Aorta (tissue), 5 donors: ENCODE results near the gene MEX3B. TPM values are rescaled to one million over a fixed set of nuclear protein-coding genes. Genes with fewer than 3 reads are reported as not detected.
"Not testable (repeated sequence)": the region's sequence is repeated elsewhere in the genome, so short reads cannot be mapped to it uniquely, and the experiment has no call there.

Experiments
- ATAC-seq: fragments of 200-7000 bp; cut with Tn5 transposase; one replicate; pipeline ENCODE4 v1.9.1; 2022; ENCODE audit warnings: moderate library complexity; ENCODE audit not compliant: low FRiP score
- DNase-seq, 2 donors: peaks; one replicate each; pipeline ENCODE4 v3.0.0-alpha.2; 2020
- H3K27ac ChIP-seq, 2 donors: one replicate each; pipeline ENCODE4 v1.5.1; 2013; ENCODE audit warnings: low read length in 2 of 2, mild to moderate bottlenecking in 2 of 2, moderate library complexity in 2 of 2, control low read depth in 1 of 2, inconsistent platforms in 1 of 2, low read depth in 1 of 2
- H3K27me3 ChIP-seq, 2 donors: one replicate each; pipeline ENCODE4 v1.6.1; 2013; ENCODE audit warnings: control low read depth in 1 of 2, low read length in 1 of 2, mild to moderate bottlenecking in 1 of 2, moderate library complexity in 1 of 2; ENCODE audit not compliant: insufficient read depth in 2 of 2, control insufficient read depth in 1 of 2
- H3K36me3 ChIP-seq, 2 donors: one replicate each; pipeline ENCODE4 v1.6.1; 2013; ENCODE audit warnings: control low read depth in 1 of 2, low read length in 1 of 2, mild to moderate bottlenecking in 1 of 2; ENCODE audit not compliant: insufficient read depth in 2 of 2, control insufficient read depth in 1 of 2
- H3K4me1 ChIP-seq, 2 donors: one replicate each; pipeline ENCODE4 v1.6.1; 2013; ENCODE audit warnings: low read length in 2 of 2, control low read depth in 1 of 2, mild to moderate bottlenecking in 1 of 2, moderate library complexity in 1 of 2; ENCODE audit not compliant: insufficient read depth in 2 of 2, control insufficient read depth in 1 of 2
- H3K4me3 ChIP-seq, 2 donors: one replicate each; pipeline ENCODE4 v1.5.1; 2013; ENCODE audit warnings: low read length in 2 of 2, control low read depth in 1 of 2, mild to moderate bottlenecking in 1 of 2
- H3K9me3 ChIP-seq: one replicate; pipeline ENCODE4 v1.6.1; 2013; ENCODE audit warnings: mild to moderate bottlenecking, low read length; ENCODE audit not compliant: control insufficient read depth
- WGBS, 2 donors: extraction: QIAGEN DNeasy Blood & Tissue Kit; methylation state at CpG; one replicate each; pipeline ENCODE4 v1.1.7; 2013; 5-methylcytosine and 5-hydroxymethylcytosine counted together
- intact Hi-C, 2 donors: fragments of 100-400 bp; cut with DNase I; formaldehyde crosslinking; loops; one replicate each; pipeline versions ENCODE4 v1.14.2 to v1.15.0; 2022
- polyA plus RNA-seq, 2 donors: library from polyadenylated mRNA; stranded (reverse); fragments of 200-250 nt; gene quantifications; one replicate each; pipeline ENCODE4 v1.2.3, GENCODE V29; 2013
- total RNA-seq, 2 donors: library from RNA; stranded (reverse); fragmentation: NEBNext Ultra II Directional; extraction: Animal tissue kit (Norgen Biotek cat#: 25700); gene quantifications; one replicate each; pipeline ENCODE4 v1.2.1, GENCODE V29; 2021
- donor health status: healthy with polysubstance abuse.
- donor health status: Bipolar disorder and iron deficiency.
- donor health status: DM: no; HTN: no; CAD: no.
- donor health status: DM: no; HTN: no; CAD: no.
- donor health status: DM: yes; HTN: yes; CAD: no.

The MEX3B gene
- total and polyA plus RNA-seq, 4 donors, result 1.2 to 2.9 (median 1.5) TPM

GRCh38 chr15:82028163-82028562 is 17.7 kb downstream of the MEX3B start:
- DNase-seq, H3K27me3 ChIP-seq, H3K36me3 ChIP-seq, H3K4me3 ChIP-seq, H3K27ac ChIP-seq, intact Hi-C loops, ATAC-seq, H3K4me1 ChIP-seq, H3K9me3 ChIP-seq: not testable (repeated sequence)
- WGBS, 2 donors, result 78% methylated on average over 5 of the region's 5 CpGs

- Histone ChIP-seq H3K4me3 (no peak overlapping the region), H3K9me3 (no peaks in the 10 kb centered on the region), H3K27ac (no peak overlapping the region), H3K36me3 (no peaks in the 10 kb centered on the region), H3K27me3 (no peaks in the 10 kb centered on the region), H3K4me1 (no peaks in the 10 kb centered on the region)
- DNase-seq (no peak), ATAC-seq (no peak)
- intact Hi-C loops, result no loop called here
- WGBS, 2 donors, result 37 to 57% methylated on average over 1 of the region's 1 CpG
These were observed 23.8 kb downstream of the MEX3B start for GRCh38 chr15:82021992-82022391.

- no peak overlapping the region for H3K27ac ChIP-seq
- ATAC-seq (no peak), DNase-seq (no peak)
- H3K27me3 ChIP-seq, result no peaks in the 10 kb centered on the region
- intact Hi-C loops, result no loop called here
- no peak overlapping the region for H3K4me3 ChIP-seq
- no peaks in the 10 kb centered on the region for H3K9me3 ChIP-seq
- H3K36me3 ChIP-seq, result no peaks in the 10 kb centered on the region
- H3K4me1 ChIP-seq, result no peaks in the 10 kb centered on the region
- 92 to 93% methylated on average over 3 of the region's 3 CpGs for WGBS, 2 donors
These were observed 25.0 kb downstream of the MEX3B start for GRCh38 chr15:82020625-82021394.

- no peaks in the 10 kb centered on the region for H3K27me3 ChIP-seq
- intact Hi-C loops, result no loop called here
- H3K4me1 ChIP-seq, result no peaks in the 10 kb centered on the region
- DNase-seq, result no peak
- H3K27ac ChIP-seq, result no peak overlapping the region
- no peaks in the 10 kb centered on the region for H3K36me3 ChIP-seq
- no peaks in the 10 kb centered on the region for H3K9me3 ChIP-seq
- no peak for ATAC-seq
- WGBS, 2 donors, result 89 to 97% methylated on average over 4 of the region's 4 CpGs
- H3K4me3 ChIP-seq, result no peak overlapping the region
These were observed 27.6 kb downstream of the MEX3B start for GRCh38 chr15:82018201-82018600.

DNA sequence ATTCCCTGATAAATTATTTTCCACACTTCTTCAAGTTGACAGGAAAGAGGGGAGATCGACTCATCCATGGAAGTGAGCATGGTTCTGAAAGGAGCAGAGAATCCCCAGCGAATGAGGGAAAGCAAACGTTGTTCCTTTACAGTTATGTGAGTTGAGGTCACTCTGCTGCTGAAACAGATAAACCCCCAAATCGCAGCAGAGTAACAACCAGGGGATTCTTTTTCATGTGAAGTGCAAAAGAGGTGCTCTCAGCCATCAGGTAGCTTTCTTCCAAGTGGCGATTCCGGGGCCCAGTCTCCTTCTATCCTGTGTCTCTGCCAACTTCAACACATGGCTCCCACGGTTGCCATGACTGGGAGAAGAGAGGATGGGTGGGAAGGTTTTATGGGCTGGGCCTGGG is 28.2 kb downstream of the MEX3B start:
- Histone ChIP-seq H3K4me1 (no peaks in the 10 kb centered on the region), H3K4me3 (no peak overlapping the region), H3K36me3 (no peaks in the 10 kb centered on the region), H3K27me3 (no peaks in the 10 kb centered on the region), H3K27ac (no peak overlapping the region), H3K9me3 (no peaks in the 10 kb centered on the region)
- 72 to 79% methylated on average over 7 of the region's 7 CpGs for WGBS, 2 donors
- intact Hi-C loops, result no loop called here
- DNase-seq (no peak), ATAC-seq (no peak)

GRCh38 chr15:82014989-82015388 is 30.8 kb downstream of the MEX3B start:
- no peak overlapping the region for H3K27ac ChIP-seq
- no peaks in the 10 kb centered on the region for H3K27me3 ChIP-seq
- no peak for ATAC-seq
- H3K4me3 ChIP-seq, result no peak overlapping the region
- intact Hi-C loops, result no loop called here
- no peaks in the 10 kb centered on the region for H3K9me3 ChIP-seq
- H3K4me1 ChIP-seq, result no peaks in the 10 kb centered on the region
- no peak for DNase-seq
- WGBS, 2 donors, result 77% methylated on average over 3 of the region's 3 CpGs
- H3K36me3 ChIP-seq, result no peaks in the 10 kb centered on the region

DNA sequence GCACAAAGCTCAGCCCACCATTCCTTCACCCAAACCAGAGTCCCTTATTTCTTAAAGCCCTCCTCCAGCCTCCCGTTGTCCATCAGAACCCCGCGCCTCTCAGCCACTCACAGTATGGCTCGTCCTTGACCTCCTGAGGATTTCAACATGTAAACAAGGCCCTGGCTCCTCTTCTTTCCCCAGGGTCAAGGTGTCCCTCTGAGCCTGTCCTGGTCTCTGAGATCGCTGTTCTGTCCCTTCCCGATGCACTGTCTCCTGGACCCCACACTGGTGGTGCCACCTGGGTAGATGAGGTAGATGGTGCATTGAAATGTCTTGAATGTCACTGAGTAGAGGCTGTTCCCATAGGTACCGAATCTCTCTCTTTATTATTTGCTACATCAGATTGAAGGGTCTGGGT is 32.9 kb downstream of the MEX3B start:
- Histone ChIP-seq H3K4me1 (no peaks in the 10 kb centered on the region), H3K27ac (no peak overlapping the region), H3K27me3 (no peaks in the 10 kb centered on the region), H3K4me3 (no peak overlapping the region), H3K9me3 (peaks cover 1% of the 10 kb centered on the region), H3K36me3 (no peaks in the 10 kb centered on the region)
- WGBS, 2 donors, result 80 to 94% methylated on average over 7 of the region's 7 CpGs
- intact Hi-C loops, result no loop called here
- DNase-seq, result no peak
- ATAC-seq, result no peak

GRCh38 chr15:82005239-82005638 is 40.6 kb downstream of the MEX3B start:
- intact Hi-C loops, result no loop called here
- Histone ChIP-seq H3K27me3 (no peaks in the 10 kb centered on the region), H3K9me3 (peaks cover 1% of the 10 kb centered on the region), H3K27ac (no peak overlapping the region), H3K4me1 (no peaks in the 10 kb centered on the region), H3K36me3 (no peaks in the 10 kb centered on the region), H3K4me3 (no peak overlapping the region)
- WGBS, 2 donors, result 92 to 94% methylated on average over 1 of the region's 1 CpG
- DNase-seq (no peak), ATAC-seq (no peak)

- WGBS, 2 donors, result 74 to 79% methylated on average over 3 of the region's 3 CpGs
- intact Hi-C loops, result no loop called here
- DNase-seq (no peak), ATAC-seq (no peak)
- H3K27ac ChIP-seq, result no peak overlapping the region
- no peak overlapping the region for H3K4me3 ChIP-seq
- no peaks in the 10 kb centered on the region for H3K4me1 ChIP-seq
- H3K9me3 ChIP-seq, result no peaks in the 10 kb centered on the region
- H3K36me3 ChIP-seq, result no peaks in the 10 kb centered on the region
- no peaks in the 10 kb centered on the region for H3K27me3 ChIP-seq
These were observed 41.9 kb downstream of the MEX3B start for GRCh38 chr15:82003916-82004315.
